ENCODE data around the gene ANKRD55. TPM values are rescaled to one million over a fixed set of nuclear protein-coding genes. Genes with fewer than 3 reads are reported as not detected.

ANKRD55 gene
- total and polyA plus RNA-seq, 12 donors: 0.01 to 0.72 TPM; not detected in 10

- no peaks in the 10 kb centered on the region for H3K27me3 ChIP-seq
- H3K4me1 ChIP-seq: peaks cover 0 to 11% (median 0%) of the 10 kb centered on the region in 9 donors
- DNase-seq: no peak
- intact Hi-C loops (cut with DNase I): no loop called here
- no peaks in the 10 kb centered on the region for H3K9me3 ChIP-seq
- H3K4me3 ChIP-seq: no peak overlapping the region
- peak in 1 of 8 donors; percentile 30 for ATAC-seq
- 68 to 79% methylated on average over 4 of the region's 4 CpGs for WGBS, 2 donors
- H3K27ac ChIP-seq: no peak overlapping the region
- no peak for TF ChIP-seq CTCF (IDR thresholded peaks at IDR 0.05)
- H3K36me3 ChIP-seq: no peaks in the 10 kb centered on the region
Observed at GRCh38 chr5:56183506-56183905, 49.6 kb downstream of the ANKRD55 start.

GRCh38 chr5:56179442-56179841 lies 53.7 kb downstream of the ANKRD55 start:
- H3K36me3 ChIP-seq: no peaks in the 10 kb centered on the region
- H3K9me3 ChIP-seq: no peaks in the 10 kb centered on the region
- H3K4me1 ChIP-seq: peaks cover 0 to 45% (median 28%) of the 10 kb centered on the region in 9 donors
- H3K4me3 ChIP-seq: no peak overlapping the region
- DNase-seq: no peak
- H3K27ac ChIP-seq: no peak overlapping the region
- intact Hi-C loops (cut with DNase I): loop anchor here in 5 of 10 donors (5.0 to 10.0 kb wide), 4 partner anchors 102 to 187 kb away; partner anchors contain the start of gene IL6ST (in 3 of the 5)
- 50 to 65% methylated on average over 2 of the region's 2 CpGs for WGBS, 2 donors
- H3K27me3 ChIP-seq: no peaks in the 10 kb centered on the region
- no peak for TF ChIP-seq CTCF (IDR thresholded peaks at IDR 0.05)
- ATAC-seq: no peak

- no peak overlapping the region for H3K4me3 ChIP-seq
- H3K27ac ChIP-seq: no peak overlapping the region
- intact Hi-C loops (cut with DNase I): loop anchor here in 5 of 10 donors (5.0 to 10.0 kb wide), 4 partner anchors 102 to 187 kb away; partner anchors contain the start of gene IL6ST (in 3 of the 5)
- H3K27me3 ChIP-seq: no peaks in the 10 kb centered on the region
- TF ChIP-seq CTCF (IDR thresholded peaks at IDR 0.05): no peak
- DNase-seq (no peak), ATAC-seq (no peak)
- H3K4me1 ChIP-seq: peaks cover 0 to 48% (median 28%) of the 10 kb centered on the region in 9 donors
- H3K9me3 ChIP-seq: no peaks in the 10 kb centered on the region
- 87 to 93% methylated on average over 2 of the region's 2 CpGs for WGBS, 2 donors
- H3K36me3 ChIP-seq: no peaks in the 10 kb centered on the region
Observed at GRCh38 chr5:56178823-56179222, 54.3 kb downstream of the ANKRD55 start.

GRCh38 chr5:56176871-56177533 lies 56.1 kb downstream of the ANKRD55 start:
- ATAC-seq (peak in 5 of 8 donors; percentile 20 to 68 (median 29)), DNase-seq (no peak)
- intact Hi-C loops (cut with DNase I): loop anchor here in 5 of 10 donors (5.0 to 10.0 kb wide), 4 partner anchors 100 to 185 kb away; partner anchors contain the start of gene IL6ST (in 3 of the 5)
- TF ChIP-seq CTCF (IDR thresholded peaks at IDR 0.05): no peak
- H3K9me3 ChIP-seq: no peaks in the 10 kb centered on the region
- H3K27ac ChIP-seq: peak overlapping the region in 9 of 10 donors; percentile 10 to 63 (median 47)
- H3K4me3 ChIP-seq: no peak overlapping the region
- WGBS, 2 donors: 47 to 51% methylated on average over 4 of the region's 4 CpGs
- peaks cover 0 to 53% (median 37%) of the 10 kb centered on the region in 9 donors for H3K4me1 ChIP-seq
- no peaks in the 10 kb centered on the region for H3K36me3 ChIP-seq
- no peaks in the 10 kb centered on the region for H3K27me3 ChIP-seq
